H9 (cell line): ENCODE measurements around the gene EN1. TPM values are rescaled to one million over a fixed set of nuclear protein-coding genes. Genes with fewer than 3 reads are reported as not detected.

Experiments used
- DNase-seq: peaks from one replicate; pipeline ENCODE4 v3.0.0-alpha.2; 2017
- H2AFZ ChIP-seq: one replicate; pipeline ENCODE4 v1.6.1; 2013; ENCODE audit warnings: mild to moderate bottlenecking, low read length, control low read depth, moderate library complexity
- H2AK5ac ChIP-seq: 2 replicates; pipeline ENCODE4 v1.6.1; 2013; ENCODE audit warnings: low read length, control low read depth, mixed read lengths; ENCODE audit not compliant: insufficient read length
- H2BK120ac ChIP-seq: one replicate; pipeline ENCODE4 v1.6.1; 2013; ENCODE audit warnings: low read depth, mild to moderate bottlenecking, low read length, control low read depth, inconsistent platforms; ENCODE audit not compliant: poor library complexity, severe bottlenecking
- H2BK12ac ChIP-seq: 2 replicates; pipeline ENCODE4 v1.6.1; 2013; ENCODE audit warnings: low read length, control low read depth, mixed read lengths, low read depth; ENCODE audit not compliant: insufficient read length
- H2BK15ac ChIP-seq: 2 replicates; pipeline ENCODE4 v1.6.1; 2013; ENCODE audit warnings: low read depth, low read length, control low read depth
- H2BK20ac ChIP-seq: one replicate; pipeline ENCODE4 v1.6.1; 2013; ENCODE audit warnings: low read depth, mild to moderate bottlenecking, low read length, control low read depth, inconsistent platforms; ENCODE audit not compliant: poor library complexity, severe bottlenecking
- H2BK5ac ChIP-seq: 2 replicates; pipeline ENCODE4 v1.6.1; 2013; ENCODE audit warnings: low read length, control low read depth, mixed read lengths; ENCODE audit not compliant: insufficient read length
- H3K14ac ChIP-seq: 2 replicates; pipeline ENCODE4 v1.6.1; 2013; ENCODE audit warnings: low read length, control low read depth; ENCODE audit not compliant: insufficient read depth
- H3K18ac ChIP-seq: 2 replicates; pipeline ENCODE4 v1.6.1; 2013; ENCODE audit warnings: low read depth, mild to moderate bottlenecking, mixed read lengths, low read length, control low read depth; ENCODE audit not compliant: insufficient read length
- H3K23ac ChIP-seq: 2 replicates; pipeline ENCODE4 v1.6.1; 2013; ENCODE audit warnings: low read length, control low read depth, mixed read lengths, low read depth; ENCODE audit not compliant: insufficient read length
- H3K23me2 ChIP-seq: 2 replicates; pipeline ENCODE4 v1.6.1; 2013; ENCODE audit warnings: low read depth, mild to moderate bottlenecking, mixed read lengths, low read length, control low read depth; ENCODE audit not compliant: insufficient read length, poor library complexity, severe bottlenecking
- H3K27ac ChIP-seq: 2 replicates; pipeline ENCODE4 v1.5.1; 2013; ENCODE audit warnings: low read length, control low read depth, mixed read lengths, low read depth; ENCODE audit not compliant: insufficient read length
- H3K27me3 ChIP-seq: 2 replicates; pipeline ENCODE4 v1.6.1; 2013; ENCODE audit warnings: low read length, control low read depth, inconsistent platforms; ENCODE audit not compliant: insufficient read depth
- H3K4ac ChIP-seq: 2 replicates; pipeline ENCODE4 v1.6.1; 2013; ENCODE audit warnings: low read depth, mild to moderate bottlenecking, control low read depth, inconsistent platforms, low read length, moderate library complexity
- H3K4me1 ChIP-seq: 2 replicates; pipeline ENCODE4 v1.6.1; 2013; ENCODE audit warnings: low read length, control low read depth, inconsistent platforms; ENCODE audit not compliant: insufficient read depth
- H3K4me2 ChIP-seq: 2 replicates; pipeline ENCODE4 v1.6.1; 2013; ENCODE audit warnings: low read length, control low read depth, mixed read lengths; ENCODE audit not compliant: insufficient read length, insufficient read depth
- H3K56ac ChIP-seq: 2 replicates; pipeline ENCODE4 v1.6.1; 2013; ENCODE audit warnings: low read depth, mild to moderate bottlenecking, mixed read lengths, low read length, control low read depth; ENCODE audit not compliant: insufficient read length
- H3K79me1 ChIP-seq: 2 replicates; pipeline ENCODE4 v1.6.1; 2013; ENCODE audit warnings: low read depth, mild to moderate bottlenecking, moderate library complexity, low read length, control low read depth, inconsistent platforms; ENCODE audit not compliant: insufficient read depth, poor library complexity, severe bottlenecking
- H3K79me2 ChIP-seq: 2 replicates; pipeline ENCODE4 v1.6.1; 2013; ENCODE audit warnings: low read length, control low read depth, inconsistent platforms; ENCODE audit not compliant: insufficient read depth
- H3K9ac ChIP-seq: 2 replicates; pipeline ENCODE4 v1.6.1; 2013; ENCODE audit warnings: low read length, control low read depth, mixed read lengths; ENCODE audit not compliant: insufficient read length; ENCODE audit errors: extremely low read depth
- H3K9me3 ChIP-seq: one replicate; pipeline ENCODE4 v1.6.1; 2013; ENCODE audit warnings: low read depth, low read length, inconsistent platforms; ENCODE audit not compliant: control insufficient read depth
- H3T11ph ChIP-seq: one replicate; pipeline ENCODE4 v1.6.1; 2013; ENCODE audit warnings: mild to moderate bottlenecking, low read length, control low read depth, inconsistent platforms
- H4K20me1 ChIP-seq: one replicate; pipeline ENCODE4 v1.6.1; 2013; ENCODE audit not compliant: control insufficient read depth, insufficient read length, insufficient read depth
- H4K5ac ChIP-seq: 2 replicates; pipeline ENCODE4 v1.6.1; 2013; ENCODE audit warnings: low read depth, mild to moderate bottlenecking, mixed read lengths, low read length, control low read depth; ENCODE audit not compliant: insufficient read length
- H4K8ac ChIP-seq: replicated peaks from 2 replicates; pipeline ENCODE4 v1.6.1; 2013; ENCODE audit warnings: low read length, control low read depth, mixed read lengths, low read depth; ENCODE audit not compliant: insufficient read length
- H4K91ac ChIP-seq: 2 replicates; pipeline ENCODE4 v1.6.1; 2013; ENCODE audit warnings: low read depth, mild to moderate bottlenecking, moderate library complexity, mixed read lengths, low read length, control low read depth; ENCODE audit not compliant: insufficient read length
- H3K27ac Mint-ChIP-seq, 3 experiments: 2 replicates in 2 of 3; 3 replicates in 1 of 3; pipeline ENCODE4 v1.8.0; 2020 to 2021; ENCODE audit warnings: mixed read lengths in 3 of 3, mild to moderate bottlenecking in 1 of 3, moderate library complexity in 1 of 3
- H3K27me3 Mint-ChIP-seq: 2 replicates; pipeline ENCODE4 v1.8.0; 2021; ENCODE audit warnings: low read depth, mild to moderate bottlenecking, moderate library complexity, mixed read lengths
- H3K36me3 Mint-ChIP-seq, 3 experiments: 2 replicates in 2 of 3; 3 replicates in 1 of 3; pipeline ENCODE4 v1.8.0; 2020 to 2021; ENCODE audit warnings: low read depth in 3 of 3, mixed read lengths in 3 of 3; ENCODE audit not compliant: insufficient read depth in 1 of 3
- H3K4me1 Mint-ChIP-seq, 2 experiments: 2 replicates each; pipeline ENCODE4 v1.8.0; 2020; ENCODE audit warnings: mixed read lengths in 2 of 2
- H3K4me3 Mint-ChIP-seq, 2 experiments: 2 replicates in 1 of 2; 3 replicates in 1 of 2; pipeline ENCODE4 v1.8.0; 2020 to 2021; ENCODE audit warnings: mild to moderate bottlenecking in 2 of 2, mixed read lengths in 2 of 2, moderate library complexity in 1 of 2
- H3K9me3 Mint-ChIP-seq, 2 experiments: 2 replicates in 1 of 2; 3 replicates in 1 of 2; pipeline ENCODE4 v1.8.0; 2020; ENCODE audit warnings: mild to moderate bottlenecking in 2 of 2, mixed read lengths in 2 of 2, moderate library complexity in 1 of 2
- WGBS: extraction: QIAGEN DNeasy Blood & Tissue Kit; methylation state at CpG from one replicate; pipeline ENCODE4 v1.1.7; 2013; ENCODE audit warnings: missing lambda C conversion rate, low lambda C conversion rate, mixed read lengths; ENCODE audit not compliant: insufficient read length; ENCODE audit errors: extremely low coverage; 5-methylcytosine and 5-hydroxymethylcytosine counted together
- total RNA-seq: library from RNA; stranded (reverse); gene quantifications from 2 replicates; pipeline ENCODE4 v1.2.1, GENCODE V29; 2021
- TF ChIP-seq, protein P1 (sequence below): fragments of 200-600 bp; sonication (generic); conservative IDR thresholded peaks from 3 replicates; pipeline ENCODE4 v1.8.0; 2021; ENCODE audit warnings: antibody characterized with exemption, mild to moderate bottlenecking

The EN1 gene
- total RNA-seq, 1 experiment from 2014 or later = not detected

DNA sequence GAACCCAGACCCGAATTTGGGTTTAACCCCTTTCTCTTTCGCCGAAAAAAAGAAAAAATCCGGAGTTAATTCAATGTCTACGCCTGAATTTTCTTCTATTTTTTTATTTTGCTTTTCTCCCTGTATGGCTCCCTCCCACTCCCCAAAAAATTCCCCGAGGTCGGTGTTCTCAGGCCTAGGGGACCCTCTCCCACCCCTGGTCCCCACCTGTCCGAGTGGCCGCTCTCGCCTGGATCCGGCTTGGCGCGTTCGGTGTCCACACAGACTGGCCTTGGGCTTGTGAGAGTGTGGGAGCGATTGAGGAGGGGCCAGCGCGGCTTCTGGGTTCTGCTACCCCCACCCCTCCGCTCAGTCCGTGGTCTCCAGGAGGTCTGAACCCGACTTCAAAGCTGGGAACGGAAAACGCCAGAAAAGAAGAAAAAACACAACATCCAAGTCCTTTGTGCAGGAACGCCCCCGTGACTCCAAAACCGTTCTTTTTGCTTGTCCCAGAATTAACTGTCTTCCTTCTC is 5.7 kb upstream of the EN1 start:
- Histone ChIP-seq H4K5ac (no peak overlapping the region), H3K23ac (no peak overlapping the region), H3K9ac (no peak overlapping the region), H3T11ph (no peak overlapping the region), H2AFZ (no peak overlapping the region), H2BK12ac (no peak overlapping the region), H3K14ac (no peak overlapping the region), H4K91ac (no peak overlapping the region), H3K4ac (no peak overlapping the region), H3K27me3 (peaks cover 97% of the 10 kb centered on the region), H3K79me1 (no peaks in the 10 kb centered on the region), H3K4me1 (0 out of 2 replicates have a peak, but pooled peaks cover 2% of the 10 kb centered on the region), H2AK5ac (no peak overlapping the region), H3K56ac (no peak overlapping the region), H3K79me2 (no peaks in the 10 kb centered on the region), H3K27ac (no peak overlapping the region), H4K20me1 (peaks cover 4% of the 10 kb centered on the region), H2BK20ac (no peak overlapping the region), H3K9me3 (no peaks in the 10 kb centered on the region), H3K4me2 (peak overlapping the region; percentile 55), H4K8ac (no peak overlapping the region), H2BK5ac (no peak overlapping the region), H3K18ac (no peak overlapping the region), H2BK15ac (no peak overlapping the region), H3K23me2 (peaks cover 13% of the 10 kb centered on the region), H2BK120ac (no peak overlapping the region)
- WGBS = no CpG with 5 or more reads among the region's 25 CpGs
- Mint-ChIP-seq H3K4me1 (peaks cover 33 to 72% of the 10 kb centered on the region in 2 experiments), H3K27ac (no peak overlapping the region), H3K36me3 (no peaks in the 10 kb centered on the region; a peak in 1 of 7 replicates), H3K9me3 (peaks cover 0 to 9% of the 10 kb centered on the region in 2 experiments; a peak in 2 of 5 replicates), H3K27me3 (peaks cover 100% of the 10 kb centered on the region), H3K4me3 (peak overlapping the region in 1 of 2 experiments; percentile 74; a peak in 3 of 5 replicates)
- TF ChIP-seq, protein P1, sequence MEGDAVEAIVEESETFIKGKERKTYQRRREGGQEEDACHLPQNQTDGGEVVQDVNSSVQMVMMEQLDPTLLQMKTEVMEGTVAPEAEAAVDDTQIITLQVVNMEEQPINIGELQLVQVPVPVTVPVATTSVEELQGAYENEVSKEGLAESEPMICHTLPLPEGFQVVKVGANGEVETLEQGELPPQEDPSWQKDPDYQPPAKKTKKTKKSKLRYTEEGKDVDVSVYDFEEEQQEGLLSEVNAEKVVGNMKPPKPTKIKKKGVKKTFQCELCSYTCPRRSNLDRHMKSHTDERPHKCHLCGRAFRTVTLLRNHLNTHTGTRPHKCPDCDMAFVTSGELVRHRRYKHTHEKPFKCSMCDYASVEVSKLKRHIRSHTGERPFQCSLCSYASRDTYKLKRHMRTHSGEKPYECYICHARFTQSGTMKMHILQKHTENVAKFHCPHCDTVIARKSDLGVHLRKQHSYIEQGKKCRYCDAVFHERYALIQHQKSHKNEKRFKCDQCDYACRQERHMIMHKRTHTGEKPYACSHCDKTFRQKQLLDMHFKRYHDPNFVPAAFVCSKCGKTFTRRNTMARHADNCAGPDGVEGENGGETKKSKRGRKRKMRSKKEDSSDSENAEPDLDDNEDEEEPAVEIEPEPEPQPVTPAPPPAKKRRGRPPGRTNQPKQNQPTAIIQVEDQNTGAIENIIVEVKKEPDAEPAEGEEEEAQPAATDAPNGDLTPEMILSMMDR = no peak
- no peak for DNase-seq
